ENCODE results near the gene SPON2.

DNA sequence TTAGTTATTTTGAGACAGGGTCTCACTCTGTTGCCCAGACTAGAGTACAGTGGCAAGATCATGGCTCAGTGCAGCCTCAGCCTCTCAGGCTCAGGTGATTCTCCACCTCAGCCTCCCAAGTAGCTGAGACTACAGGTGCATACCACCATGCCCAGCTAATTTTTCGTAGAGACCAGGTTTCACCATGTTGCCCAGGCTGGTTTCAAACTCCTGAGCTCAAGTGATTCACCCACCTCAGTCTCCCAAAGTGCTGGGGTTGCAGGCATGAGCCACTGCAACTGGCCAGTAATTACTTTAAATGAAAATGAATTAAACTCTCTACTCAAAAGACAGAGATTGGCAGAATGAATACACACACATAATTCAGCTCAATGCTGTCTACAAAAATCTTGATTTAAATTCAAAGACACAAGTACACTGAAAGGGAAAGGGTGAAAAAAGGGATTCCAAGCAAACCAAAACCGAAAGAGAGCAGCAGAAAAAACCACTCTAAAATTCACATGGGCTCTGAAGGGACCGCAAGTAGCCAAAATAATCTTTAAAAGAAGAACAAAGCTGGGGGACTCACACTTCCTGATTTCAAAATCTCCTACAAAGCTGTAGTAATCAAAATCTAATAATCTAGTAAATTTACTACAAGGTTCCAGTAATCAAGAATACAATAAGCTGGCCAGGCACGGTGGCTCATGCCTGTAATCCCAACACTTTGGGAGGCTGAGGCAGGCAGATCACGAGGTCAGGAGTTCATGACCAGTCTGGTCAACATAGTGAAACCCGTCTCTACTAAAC, 11.8 kb upstream of the SPON2 start:
- TF ChIP-seq, protein P1, sequence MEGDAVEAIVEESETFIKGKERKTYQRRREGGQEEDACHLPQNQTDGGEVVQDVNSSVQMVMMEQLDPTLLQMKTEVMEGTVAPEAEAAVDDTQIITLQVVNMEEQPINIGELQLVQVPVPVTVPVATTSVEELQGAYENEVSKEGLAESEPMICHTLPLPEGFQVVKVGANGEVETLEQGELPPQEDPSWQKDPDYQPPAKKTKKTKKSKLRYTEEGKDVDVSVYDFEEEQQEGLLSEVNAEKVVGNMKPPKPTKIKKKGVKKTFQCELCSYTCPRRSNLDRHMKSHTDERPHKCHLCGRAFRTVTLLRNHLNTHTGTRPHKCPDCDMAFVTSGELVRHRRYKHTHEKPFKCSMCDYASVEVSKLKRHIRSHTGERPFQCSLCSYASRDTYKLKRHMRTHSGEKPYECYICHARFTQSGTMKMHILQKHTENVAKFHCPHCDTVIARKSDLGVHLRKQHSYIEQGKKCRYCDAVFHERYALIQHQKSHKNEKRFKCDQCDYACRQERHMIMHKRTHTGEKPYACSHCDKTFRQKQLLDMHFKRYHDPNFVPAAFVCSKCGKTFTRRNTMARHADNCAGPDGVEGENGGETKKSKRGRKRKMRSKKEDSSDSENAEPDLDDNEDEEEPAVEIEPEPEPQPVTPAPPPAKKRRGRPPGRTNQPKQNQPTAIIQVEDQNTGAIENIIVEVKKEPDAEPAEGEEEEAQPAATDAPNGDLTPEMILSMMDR (IDR thresholded peaks at IDR 0.05; ENCODE audit: borderline replicate concordance, extremely low read depth, low read length, poor library complexity, severe bottlenecking): no peak
- no peak for TF ChIP-seq EZH2 (IDR thresholded peaks at IDR 0.05; ENCODE audit: borderline replicate concordance, low read depth, low read length, severe bottlenecking)

Data from DND-41 (cell line).